Stimulated activated CD8-positive, alpha-beta memory T cell treated with anti-CD3 and anti-CD28 coated beads, Interleukin-7, amount 100 ng/mL, for 1 hour (primary cell): ENCODE results near the gene ENOX1.
"Not testable (repeated sequence)": the region's sequence is repeated elsewhere in the genome, so short reads cannot be mapped to it uniquely, and the experiment has no call there.

Experiments
- DNase-seq, 2 donors: peaks; one replicate each; pipeline ENCODE4 v3.0.0-alpha.2; 2020; ENCODE audit warnings: low read depth in 2 of 2

The ENOX1 gene

DNA sequence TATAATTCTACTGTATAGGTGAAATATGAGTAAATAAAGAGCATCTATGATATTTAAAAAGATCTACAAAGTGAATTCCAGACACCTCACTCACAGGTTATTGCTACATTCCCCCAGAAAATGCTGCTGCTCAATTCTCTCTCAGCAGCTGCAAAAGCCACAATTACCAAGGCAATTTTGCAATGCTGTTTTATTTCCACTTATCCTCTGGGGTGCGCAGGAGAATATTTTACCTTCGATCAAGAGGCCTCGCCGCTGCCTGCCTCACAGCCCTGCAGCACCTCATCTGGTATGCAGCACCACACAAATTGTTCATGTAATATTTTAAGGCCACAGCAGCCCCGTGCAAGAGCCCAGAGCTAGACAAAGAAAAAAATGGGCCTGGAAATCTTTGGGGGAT is 430.2 kb downstream of the ENOX1 start:
- no peak for DNase-seq

DNA sequence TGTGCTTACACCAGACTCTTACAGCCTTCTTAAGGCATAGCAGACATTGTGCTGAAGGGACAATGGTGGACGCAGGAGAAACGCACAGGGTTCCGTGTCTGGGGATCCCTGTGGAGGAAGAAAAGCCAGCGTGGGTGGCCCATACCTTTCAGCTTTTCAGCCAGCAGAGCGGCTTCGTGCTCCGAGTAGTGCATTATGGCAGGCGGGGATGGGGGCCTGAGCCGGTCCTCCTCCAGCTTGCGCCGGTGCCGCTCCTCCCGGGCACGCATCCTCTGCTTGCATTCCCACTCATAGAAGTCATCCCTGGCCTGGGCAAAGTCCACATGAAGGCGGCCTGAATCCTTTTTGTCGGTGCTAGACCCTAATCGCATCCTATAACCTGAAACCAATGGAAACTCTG is 431.0 kb downstream of the ENOX1 start:
- DNase-seq: no peak

DNA sequence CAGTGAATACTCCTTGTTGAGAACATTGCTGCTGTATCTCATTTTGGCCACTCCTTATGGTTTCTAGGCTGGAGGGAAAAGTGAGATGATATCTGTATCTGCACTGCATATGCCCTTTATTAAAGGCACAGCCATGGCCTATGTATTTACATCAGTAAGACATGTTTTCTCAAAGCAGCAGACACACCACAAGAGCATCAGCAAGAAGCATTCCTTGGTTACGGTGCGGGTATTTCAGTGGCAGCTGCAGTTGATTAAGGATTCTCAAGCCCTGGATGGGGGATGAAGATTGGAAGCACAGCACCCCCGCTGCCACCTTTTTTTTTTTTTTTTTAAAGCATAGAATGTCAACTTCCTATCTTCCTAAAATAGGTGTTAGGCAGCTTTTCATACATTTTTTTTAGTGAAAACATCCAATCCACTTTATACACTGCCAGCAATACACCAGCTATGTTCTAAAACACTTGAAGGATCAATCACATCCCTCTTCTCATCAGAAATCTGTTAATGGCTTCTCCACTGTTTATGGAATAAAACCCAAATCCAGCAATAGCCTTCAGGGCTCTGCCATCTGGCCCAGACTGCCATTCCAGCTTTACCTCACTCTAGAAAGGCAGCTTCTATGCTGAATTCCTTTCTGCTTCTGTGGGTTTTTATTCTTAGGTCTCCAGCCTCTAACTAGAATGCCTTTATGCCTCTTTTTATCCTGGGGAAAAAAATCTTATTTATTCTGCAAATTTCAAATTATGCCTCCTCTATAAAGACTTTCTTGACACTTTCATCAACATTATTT is 432.4 kb downstream of the ENOX1 start:
- DNase-seq: no peak

DNA sequence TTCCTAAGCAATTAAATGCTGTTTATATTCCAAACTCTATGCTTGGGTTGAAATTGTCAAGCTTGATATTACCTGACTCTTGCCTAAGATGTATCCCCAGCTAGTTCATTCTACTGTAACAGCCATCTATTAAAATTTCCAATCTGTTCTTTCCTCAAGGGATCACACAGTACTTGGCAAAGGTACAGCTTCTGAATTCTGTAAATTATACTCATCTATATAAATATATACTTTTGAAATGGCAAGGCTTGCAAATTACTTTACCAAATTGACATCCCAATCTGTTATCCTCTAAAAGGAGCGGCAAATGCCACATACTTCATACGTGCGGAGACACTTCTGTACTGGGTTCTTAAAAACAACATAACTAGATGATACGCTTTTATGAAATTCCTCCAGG is 433.1 kb downstream of the ENOX1 start:
- no peak for DNase-seq

DNA sequence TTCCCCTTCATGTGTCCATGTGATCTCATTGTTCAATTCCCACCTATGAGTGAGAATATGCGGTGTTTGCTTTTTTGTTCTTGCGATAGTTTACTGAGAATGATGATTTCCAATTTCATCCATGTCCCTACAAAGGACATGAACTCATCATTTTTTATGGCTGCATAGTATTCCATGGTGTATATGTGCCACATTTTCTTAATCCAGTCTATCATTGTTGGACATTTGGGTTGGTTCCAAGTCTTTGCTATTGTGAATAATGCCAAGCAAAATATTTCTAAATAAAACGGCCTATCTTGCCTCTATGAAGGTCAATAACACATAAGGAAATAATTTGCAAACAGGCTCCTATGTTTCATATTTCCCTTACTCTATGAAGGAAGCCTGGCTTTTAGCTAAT is 435.2 kb downstream of the ENOX1 start:
- not testable (repeated sequence) for DNase-seq

DNA sequence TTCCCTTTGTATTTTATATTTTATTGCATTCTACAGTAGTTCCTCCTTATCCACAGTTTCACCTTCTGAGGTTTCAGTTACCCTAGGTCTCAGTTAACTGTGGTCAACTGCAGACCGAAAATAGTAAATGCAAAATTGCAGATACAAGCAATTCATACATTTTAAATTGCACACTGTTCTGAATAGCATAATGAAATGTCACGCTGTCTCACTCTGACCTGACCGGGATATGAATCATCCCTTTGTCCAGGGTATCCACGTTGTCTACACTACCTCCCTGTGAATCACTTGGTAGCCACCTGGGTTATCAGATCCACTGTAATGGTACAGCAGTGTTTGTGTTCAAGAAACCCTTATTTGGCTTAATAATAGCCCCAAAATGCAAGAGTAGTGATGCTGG is 438.4 kb downstream of the ENOX1 start:
- DNase-seq: no peak

DNA sequence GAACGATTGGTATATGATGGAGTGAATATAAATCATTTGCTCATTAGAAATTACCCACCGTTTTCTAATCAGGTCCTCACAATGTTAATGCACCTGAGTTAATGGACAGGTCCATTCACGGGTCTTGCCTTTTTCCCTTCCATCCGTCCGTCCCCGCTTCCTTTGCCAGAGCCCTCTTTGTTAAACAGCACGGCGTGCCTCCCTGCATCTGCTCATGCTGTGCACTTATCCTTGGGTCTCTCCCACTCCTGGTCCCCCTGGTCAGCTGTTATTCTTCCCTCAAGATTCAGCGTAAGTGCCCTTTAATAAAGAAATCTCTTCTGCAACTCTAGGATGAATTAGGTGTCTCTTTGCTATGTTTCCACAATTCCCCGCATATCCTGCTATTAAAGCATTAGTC is 438.9 kb downstream of the ENOX1 start:
- DNase-seq: no peak

DNA sequence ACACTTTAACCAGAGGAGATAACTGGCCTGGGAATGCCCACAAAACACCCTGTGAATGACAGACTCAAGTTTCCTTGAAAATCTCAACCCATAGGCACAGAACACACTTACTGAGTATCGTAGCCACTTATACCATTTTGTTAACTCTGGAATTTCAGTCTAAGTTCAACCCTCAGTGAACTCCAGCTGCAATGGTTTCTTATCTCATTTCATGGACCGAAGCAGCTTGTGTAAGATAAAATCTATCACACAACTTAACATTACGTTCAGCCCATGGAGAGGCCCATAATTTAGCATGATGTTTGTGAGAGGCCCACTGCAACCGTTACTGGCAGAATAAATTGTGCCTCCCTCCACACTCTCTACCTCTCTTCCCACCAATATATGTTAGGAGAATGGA is 440.3 kb downstream of the ENOX1 start:
- no peak for DNase-seq

DNA sequence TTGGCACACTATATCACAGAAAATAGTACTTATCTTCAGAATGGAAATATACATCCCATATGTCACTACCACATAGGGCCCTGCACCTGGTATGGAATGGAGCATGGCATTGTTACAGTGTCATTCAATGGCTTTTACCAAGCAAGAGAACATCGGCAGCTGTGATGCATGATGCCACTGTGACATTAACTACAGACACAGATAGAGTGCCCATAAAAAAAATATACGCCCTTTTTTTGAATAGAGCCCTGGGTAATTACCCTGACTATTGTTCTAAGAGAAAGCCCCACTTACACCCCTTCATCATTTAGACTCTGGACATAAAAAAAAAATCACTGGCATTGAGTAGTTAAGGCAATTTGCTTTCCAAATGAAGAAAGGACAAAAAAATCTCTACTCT is 443.1 kb downstream of the ENOX1 start:
- DNase-seq: no peak

DNA sequence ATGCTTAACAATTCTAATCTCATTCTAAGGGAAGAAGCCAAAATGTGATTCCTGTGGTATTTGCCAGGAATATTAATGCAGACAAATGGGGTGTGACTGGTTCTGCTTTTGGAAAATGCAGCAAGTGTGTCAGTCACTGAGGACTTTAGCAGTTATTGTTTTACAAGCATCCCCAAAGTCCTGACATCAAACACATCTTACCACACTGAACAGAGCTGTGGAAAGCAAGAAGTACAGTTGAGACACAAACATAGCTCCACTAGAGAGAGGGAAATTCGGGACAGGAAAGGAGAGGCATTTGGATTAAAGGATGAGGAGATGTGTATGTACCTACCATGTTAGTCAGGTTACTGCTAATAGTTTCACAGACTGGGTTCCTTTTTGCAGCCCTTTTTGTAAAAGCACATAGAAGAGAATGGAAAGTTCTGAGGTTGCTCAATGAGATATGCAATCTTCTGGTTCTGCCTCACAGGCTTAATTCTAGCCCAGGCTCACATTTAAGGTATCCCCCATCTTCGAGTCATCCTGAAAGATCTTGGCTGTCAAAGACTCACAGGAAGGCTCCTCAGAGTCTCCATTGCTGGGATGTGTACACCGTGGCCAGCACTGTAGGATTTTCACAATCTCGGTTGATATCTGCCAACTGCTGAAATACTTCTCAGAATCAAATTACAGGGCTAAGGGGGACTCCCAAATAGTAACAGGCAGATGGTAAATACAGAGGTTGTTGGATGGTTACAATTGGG is 446.8 kb downstream of the ENOX1 start:
- no peak for DNase-seq

DNA sequence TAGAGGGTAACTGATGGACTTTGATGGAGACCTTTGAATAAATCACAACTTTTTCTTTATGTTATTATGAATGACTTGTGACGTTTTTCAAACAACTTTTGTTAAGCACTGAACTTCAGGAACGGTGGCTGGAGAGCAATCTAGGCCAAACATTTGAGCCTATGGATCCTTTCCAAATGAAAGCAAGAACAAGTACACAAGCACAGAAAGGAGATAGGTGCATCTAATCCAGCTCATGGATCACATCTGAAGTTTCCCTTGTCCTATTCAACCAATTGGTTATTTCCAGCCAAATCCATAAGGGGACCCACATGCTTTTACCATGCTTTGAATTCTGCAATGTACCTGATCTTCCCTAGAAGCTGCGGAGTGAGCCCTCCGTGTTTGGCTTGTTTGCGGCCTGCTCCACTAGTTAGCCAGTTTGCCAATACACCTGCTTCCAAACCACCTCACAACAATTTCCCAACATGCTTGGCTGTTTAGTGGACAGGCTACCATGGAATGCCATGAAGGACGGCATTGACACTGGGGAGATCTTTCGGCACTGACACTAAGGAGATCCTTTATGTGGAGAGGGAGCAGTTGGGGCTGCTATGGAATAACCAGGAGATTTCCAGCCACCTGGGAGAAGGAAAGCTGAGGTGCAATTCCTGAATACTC is 447.5 kb downstream of the ENOX1 start:
- DNase-seq: no peak

DNA sequence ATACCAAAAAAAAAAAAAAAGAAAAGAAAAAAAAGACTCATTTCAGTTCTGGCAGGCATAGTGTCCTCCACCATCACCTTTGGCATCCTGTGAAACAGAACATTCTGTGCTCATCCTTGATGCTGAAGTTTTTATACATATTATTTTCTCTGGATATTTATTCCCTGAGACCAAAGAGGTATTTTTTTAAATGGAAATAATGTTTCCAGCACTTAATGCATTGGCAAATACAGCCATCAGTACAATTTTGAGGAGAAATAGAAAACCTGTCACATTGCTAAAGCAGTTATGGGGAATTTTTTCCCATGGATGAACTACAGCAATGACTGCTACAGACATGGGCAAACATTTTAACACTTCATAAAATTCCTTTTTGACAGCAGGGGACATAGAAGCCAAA is 451.0 kb downstream of the ENOX1 start:
- DNase-seq: no peak

DNA sequence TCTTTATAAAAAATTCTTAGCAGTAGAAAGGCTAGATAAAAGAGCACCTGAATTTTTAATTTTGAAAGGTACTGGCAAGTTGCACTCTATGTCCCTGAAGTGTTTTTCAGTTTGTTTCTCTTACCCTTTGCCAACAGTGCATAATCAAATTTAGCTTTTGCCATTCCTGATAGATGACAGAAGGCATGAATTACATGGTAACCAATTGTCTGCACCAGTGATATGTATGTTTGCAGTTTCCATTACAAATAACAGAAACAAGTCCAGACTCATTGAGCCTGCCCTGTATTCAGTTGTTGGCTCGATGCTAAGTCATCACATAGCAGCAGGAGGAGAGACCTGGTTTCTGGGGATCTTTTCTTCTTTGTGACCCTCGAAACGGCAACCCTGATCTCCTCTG is 453.6 kb downstream of the ENOX1 start:
- DNase-seq: no peak

DNA sequence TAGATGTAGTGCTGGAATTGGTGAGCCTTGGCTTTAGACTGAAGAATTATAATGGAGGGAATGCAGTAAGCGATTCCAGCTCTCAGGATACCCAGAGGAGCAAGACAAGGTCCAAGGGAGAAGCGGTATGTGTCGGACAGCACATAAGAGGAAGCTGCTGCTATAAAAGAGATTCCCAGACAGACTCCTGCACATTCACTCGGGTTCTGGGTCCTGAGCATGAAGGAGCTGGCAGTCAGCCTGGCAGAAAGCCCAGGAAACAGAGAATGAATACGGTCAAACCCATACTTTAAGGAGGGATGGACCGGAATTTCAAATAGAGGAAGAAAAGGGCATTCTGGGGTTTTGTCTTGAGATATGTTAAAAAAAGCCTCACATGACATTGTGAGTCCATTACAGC is 455.1 kb downstream of the ENOX1 start:
- DNase-seq: no peak

DNA sequence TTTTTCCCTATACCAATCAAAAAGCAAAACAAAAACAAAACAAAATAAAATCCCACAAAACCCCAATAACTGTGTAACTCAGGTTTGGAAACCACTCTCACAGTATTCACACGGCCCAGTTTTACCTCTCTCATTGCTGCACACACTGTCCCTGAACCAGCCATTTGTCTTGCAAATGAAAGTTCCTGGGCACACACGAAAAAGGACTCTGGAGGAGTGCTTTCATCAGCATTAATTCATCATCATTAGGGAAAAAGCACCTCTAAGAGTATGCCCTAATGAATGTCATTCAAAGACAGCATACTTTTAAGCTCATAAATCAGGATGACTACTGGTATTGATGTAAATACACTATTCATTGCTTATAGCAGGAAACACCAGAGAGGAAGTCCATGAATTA is 457.1 kb downstream of the ENOX1 start:
- DNase-seq: no peak

DNA sequence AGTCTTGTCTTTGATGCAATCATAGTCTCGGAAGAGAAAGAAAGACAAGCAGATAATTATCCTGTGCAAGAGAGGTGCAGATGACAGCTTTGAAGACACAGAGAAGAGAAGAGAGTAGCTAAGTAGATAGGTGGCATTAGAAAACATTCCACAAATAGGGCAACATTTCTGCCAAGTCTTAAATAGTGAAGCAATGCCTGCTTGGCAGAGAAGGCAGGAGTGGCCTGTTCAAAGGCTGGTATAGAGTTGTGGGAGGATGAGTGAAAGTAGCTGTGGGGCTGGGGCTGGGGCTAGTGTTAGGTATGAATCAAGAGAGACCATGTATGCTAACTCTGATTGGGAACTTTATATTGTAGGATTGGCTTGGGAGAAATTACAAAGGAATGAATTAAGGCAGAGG is 457.9 kb downstream of the ENOX1 start:
- DNase-seq: no peak

DNA sequence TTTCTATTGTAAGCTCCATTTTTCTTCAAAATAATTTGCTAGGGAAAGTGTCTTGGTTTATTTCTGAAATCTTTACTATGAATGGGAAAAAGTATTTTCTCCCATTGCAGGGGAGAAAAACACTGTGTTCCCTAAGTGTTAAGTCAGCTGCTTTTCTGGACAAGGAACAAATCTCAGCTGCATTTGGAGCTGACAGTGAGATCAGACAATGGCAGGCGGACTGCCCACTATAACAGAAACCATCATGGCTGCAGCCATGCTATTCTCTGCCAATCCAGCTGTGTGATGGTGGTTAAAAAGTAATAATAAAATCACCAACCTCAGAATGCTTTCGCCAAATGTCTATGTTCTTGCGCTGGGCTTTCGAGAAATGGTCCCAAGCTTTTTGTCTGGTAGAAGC is 460.7 kb downstream of the ENOX1 start:
- DNase-seq: no peak

DNA sequence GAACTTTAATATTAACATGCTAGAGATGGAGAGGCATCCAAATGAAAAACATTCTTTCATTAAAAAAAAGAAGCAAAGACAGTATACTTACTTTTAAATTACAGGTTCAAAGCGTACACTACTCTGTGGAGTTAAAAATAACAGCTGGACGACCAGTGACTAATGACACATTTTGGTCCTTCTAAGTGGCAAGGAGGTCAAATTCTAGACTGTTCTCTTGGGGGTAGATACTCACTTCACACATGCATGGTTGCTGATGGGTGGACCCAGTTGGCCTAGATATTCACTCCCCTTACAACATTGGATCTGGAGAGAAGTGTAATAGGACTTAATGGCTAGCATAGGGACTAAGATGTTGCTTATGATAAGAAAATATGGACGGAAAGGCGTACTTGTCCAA is 461.1 kb downstream of the ENOX1 start:
- no peak for DNase-seq

DNA sequence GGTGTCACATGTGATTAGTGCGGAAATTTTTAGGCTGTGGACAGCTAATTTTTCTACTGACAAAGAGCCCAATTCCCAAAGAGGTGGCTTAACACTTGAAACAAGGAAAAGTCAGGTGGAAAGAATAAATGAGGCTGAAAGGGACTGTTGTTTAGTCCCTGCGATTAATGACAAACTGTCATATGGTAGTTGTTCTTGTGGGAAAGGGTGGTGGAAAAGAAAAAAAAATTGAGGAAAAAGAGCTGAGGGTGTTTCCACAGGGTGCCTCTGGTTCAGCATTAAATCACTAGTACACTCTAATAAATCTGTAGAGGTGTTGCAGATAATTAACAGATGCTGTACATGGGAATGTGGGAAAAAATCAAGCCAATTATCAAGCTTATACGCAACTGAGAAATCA is 462.6 kb downstream of the ENOX1 start:
- no peak for DNase-seq

DNA sequence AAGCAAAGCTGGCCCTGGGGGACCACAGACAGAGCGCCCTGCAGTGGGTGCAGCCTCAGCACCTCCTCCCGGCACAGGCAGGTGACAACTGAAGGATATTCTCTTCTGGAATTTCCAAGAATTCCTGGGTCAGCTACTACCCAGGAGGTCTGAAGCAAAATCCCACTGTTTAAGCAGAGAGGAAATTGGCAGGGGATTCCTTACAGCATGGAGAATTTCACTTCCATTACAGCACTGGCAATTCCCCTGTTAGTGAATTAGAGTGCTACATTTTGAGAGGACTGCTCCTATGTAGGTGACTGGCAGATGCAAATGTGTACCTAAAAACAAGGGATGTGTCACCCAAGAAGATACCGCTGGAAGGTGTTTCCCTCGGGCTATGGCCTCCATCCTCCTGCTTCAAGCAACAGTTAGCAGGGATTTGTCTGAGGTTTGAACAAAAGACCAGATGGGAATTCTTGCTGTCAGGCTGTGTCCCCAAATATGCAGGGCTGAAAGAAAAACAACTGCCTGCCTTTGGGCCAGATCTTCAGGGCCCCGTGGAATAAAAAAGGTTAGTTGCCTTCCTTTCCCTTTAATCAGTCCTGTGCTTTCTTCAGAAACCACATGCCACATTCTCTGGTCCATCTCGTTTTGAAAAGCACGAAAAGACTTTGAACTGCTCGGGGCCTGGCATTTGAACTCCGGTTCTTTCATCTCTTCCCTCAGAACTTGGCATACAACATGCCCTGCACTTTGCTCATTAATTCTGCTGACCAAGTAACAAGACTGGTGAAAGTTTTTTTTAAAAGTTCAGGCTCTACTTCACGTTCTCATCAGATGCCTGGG is 466.9 kb downstream of the ENOX1 start:
- no peak for DNase-seq

DNA sequence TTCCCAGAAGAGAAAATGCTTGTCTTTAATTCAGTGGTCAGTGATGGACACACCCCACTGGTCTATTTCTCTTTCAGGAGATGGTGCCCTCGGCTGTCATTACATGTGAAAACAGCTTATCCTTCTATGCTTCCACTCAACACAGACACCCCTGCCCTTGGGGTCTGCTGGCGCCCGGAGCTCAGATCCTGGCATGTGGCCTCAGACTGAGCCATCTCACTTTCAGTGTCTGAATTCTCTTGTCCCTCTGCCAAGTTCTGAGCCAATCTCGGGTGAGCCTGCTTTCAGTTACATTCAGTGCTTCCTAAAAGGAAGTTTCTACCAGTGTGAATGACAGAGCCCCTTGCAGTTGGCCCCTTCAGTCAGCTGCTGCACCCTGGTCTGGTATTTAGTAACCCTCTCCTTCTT is 469.8 kb downstream of the ENOX1 start:
- no peak for DNase-seq

DNA sequence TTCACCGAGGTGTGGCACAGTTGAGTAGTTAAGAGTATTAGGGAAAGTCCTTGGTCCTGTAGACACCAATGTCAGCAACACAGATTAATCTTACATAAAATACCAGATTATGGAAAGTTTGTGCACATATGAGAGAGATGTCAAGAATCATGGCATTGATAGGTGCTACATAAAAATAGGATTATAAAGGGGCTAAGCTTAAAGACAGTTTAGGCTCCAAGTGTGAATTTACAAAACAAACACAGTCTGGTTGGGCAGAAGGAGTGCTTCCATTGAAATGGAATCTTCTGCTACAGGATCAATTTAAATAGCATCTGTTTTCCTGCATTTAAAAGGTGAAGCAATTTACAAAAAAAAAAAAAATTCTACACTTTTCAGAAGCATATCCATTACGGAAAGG is 470.5 kb downstream of the ENOX1 start:
- no peak for DNase-seq
